ENCODE measurements around the gene DDX28.

The DDX28 gene, protein sequence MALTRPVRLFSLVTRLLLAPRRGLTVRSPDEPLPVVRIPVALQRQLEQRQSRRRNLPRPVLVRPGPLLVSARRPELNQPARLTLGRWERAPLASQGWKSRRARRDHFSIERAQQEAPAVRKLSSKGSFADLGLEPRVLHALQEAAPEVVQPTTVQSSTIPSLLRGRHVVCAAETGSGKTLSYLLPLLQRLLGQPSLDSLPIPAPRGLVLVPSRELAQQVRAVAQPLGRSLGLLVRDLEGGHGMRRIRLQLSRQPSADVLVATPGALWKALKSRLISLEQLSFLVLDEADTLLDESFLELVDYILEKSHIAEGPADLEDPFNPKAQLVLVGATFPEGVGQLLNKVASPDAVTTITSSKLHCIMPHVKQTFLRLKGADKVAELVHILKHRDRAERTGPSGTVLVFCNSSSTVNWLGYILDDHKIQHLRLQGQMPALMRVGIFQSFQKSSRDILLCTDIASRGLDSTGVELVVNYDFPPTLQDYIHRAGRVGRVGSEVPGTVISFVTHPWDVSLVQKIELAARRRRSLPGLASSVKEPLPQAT

DNA sequence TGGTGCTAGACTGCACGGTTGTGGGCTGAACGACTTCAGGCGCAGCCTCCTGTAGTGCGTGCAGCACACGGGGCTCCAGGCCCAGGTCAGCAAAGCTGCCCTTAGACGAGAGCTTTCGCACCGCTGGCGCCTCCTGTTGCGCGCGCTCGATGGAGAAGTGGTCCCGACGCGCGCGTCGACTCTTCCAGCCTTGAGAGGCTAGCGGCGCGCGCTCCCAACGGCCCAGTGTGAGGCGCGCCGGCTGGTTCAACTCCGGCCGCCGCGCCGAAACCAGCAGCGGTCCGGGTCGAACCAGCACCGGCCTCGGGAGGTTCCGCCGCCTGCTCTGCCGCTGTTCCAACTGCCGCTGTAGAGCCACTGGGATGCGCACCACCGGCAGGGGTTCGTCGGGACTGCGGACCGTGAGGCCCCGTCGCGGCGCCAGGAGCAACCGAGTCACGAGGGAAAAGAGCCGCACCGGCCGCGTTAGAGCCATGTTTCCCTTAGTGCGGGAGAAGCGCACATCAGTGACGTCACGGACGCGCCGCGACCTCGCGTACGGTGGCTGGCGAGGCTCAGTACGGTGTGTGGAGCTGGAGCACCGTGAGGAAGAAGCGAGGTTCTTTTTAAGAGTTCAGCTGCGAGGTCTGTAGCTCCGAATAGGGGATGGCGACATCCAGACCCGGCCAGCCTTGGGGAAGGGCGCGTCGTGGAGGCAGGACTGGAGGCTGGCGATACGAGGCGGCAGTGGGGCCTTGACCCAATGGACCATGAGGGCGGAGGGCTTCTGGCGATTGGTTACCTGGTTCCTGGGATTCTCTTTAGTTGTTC is at the start of gene DDX28, which contains the start of gene DUS2:
DDX28 (minus strand) TSS at position 505 of the 810 bp plus-strand sequence; CDS start at position 475, 30 bp downstream.
DUS2 (plus strand) TSS at position 557 of the 810 bp plus-strand sequence. CDS start 14,740 bp downstream, outside the sequence.
- DNase-seq = peak; percentile 44 to 98 (median 85)

GRCh38 chr16:68072038-68072695 is 49.1 kb upstream of the DDX28 start:
- no peak for DNase-seq

DNA sequence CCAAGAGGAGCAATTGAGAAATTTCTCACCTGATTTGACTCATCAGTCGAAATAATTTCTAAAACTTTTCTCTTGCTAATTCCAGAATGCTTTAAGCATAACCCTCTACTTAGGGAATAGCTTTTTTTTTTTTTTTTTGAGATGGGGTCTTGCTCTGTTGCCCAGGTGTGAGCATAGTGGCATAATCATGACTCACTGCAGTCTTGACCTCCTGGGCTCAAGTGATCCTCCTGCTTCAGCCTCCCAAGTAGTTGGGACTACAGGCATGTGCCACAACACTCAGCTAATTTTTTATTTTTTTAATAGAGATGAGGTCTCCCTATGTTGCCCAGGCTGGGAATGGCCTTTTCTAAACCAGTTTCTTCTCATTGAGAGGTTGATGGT is 48.5 kb upstream of the DDX28 start:
- DNase-seq = no peak

GRCh38 chr16:68070806-68071517 is 47.9 kb upstream of the DDX28 start:
- DNase-seq = no peak

GRCh38 chr16:68070249-68070730 is 47.3 kb upstream of the DDX28 start:
- DNase-seq = no peak

DNA sequence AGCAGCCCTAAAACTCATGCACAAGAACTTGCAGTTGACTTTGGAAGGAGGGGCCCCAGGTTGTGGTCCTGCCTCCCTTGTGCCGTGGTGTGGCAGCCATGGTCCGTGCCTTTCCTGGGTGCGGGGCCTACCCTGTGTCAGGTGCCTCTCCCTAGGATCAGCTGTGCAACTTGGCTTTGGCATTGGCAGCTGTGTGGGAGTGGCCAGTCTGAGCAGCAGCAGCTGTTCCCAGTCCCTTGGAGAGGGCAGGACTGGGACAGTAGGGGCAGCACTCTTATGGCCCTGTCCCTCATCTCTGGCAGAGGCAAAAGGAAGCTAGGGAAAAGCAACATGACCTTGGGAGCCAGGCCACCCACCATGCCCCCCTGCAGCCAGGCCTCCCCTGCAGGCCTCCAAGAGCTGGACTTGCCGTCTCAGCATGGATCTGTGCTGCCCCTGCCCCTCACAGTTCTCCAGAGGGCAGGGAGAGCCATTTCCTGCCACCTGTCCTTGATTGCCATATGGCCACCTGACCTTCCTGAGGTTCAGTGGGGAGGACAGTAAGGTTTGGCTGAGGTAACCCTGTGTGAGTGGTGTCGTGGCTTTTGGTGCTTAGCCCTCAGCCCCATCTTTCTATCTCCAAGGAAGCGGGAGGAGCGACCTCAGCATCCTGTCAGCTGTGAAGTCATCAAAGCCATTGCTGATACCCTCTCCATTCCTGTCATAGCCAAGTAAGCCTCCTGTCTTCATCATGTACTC is 46.6 kb upstream of the DDX28 start:
- no peak for DNase-seq

DNA sequence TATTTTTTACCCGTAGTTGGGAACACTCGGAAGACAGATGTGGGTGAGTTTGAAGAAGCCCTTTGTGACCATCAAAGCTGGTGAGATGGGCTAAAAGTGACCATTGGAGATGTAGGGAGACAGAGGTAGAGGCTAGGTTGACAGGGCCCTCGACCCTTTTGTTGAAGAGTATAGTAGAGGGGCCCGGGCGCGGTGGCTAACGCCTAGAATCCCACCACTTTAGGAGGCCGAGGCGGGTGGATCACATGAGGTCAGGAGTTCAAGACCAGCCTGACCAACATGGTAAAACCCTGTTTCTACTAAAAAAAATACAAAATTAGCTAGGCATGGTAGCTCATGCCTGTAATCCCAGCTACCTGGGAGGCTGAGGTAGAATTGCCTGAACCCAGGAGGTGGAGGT is 45.9 kb upstream of the DDX28 start:
- DNase-seq = no peak

GRCh38 chr16:68066763-68067162 is 43.7 kb upstream of the DDX28 start:
- DNase-seq = no peak

DNA sequence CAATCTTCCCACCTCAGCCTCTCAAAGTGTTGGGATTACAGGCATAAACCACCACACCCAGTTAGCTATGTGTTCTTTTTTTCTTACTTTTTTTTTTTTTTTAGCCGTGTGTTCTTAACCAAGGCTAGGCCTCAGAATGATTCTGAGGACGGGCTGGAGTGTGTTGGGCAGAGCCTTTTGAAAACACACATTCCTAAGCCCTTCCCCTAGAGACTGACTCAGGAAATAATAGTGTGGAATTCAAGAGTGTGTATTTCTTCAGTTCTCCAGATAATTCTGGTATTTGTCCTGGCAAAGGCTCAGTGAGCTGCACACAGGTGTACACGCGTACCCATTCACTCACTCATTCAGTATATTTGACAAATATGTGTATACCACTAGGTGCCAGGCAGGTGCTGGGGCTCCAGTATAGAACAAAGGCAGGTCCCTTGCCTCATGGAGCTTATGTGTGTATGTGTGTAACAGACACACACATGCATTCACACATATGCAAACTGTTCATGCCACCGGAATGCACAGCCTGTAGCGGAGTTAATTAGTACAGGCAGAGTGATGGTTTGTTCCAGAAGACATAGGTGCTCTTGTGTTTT is 42.8 kb upstream of the DDX28 start:
- no peak for DNase-seq

GRCh38 chr16:68064791-68065365 is 41.8 kb upstream of the DDX28 start:
- peak in 38 of 56 donors; percentile 1 to 66 (median 28) for DNase-seq

- DNase-seq = no peak
These were observed 39.9 kb upstream of the DDX28 start for GRCh38 chr16:68062910-68063393.

GRCh38 chr16:68061396-68061795 is 38.4 kb upstream of the DDX28 start:
- no peak for DNase-seq

DNA sequence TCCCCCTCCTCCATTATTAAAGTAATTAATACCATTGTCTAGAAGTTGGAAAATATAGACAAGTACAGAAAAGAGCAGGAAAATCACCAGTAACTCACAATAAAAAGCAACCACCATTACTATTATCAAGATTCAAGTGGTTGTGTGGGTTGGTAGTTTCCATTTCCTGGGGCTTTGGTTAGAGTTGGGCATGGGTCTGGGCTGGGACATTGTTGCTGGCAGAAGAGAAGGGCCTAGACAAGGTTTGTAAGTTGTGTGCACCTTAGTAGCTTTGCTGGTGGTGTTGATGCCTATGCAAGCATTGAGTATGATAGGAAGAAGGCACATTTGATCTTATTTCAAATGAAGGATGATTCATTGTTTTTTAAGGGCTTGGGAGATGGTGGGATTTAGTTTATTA is 36.8 kb upstream of the DDX28 start:
- no peak for DNase-seq

- no peak for DNase-seq
These were observed 32.4 kb upstream of the DDX28 start for GRCh38 chr16:68055395-68055794.

DNA sequence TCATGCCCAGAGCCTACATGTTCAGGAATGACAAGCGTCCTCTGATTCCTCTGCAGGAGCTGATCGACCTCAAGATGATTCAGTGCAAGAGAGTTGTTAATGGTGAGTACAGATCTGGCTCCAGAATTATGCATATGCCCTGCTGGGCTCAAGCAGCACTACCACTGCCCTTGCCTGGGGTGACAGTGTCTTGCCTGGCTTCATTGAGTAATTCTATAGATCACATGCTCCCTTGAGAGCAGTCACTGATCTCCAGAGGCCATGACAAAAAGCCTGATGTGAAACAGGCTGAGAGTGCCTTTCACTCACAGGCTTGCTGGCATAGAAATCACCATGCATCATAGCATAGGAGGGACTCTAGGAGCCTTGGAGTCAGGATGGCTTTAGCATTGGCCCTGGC is 26.4 kb upstream of the DDX28 start:
- DNase-seq = no peak

GRCh38 chr16:68047987-68048386 is 25.0 kb upstream of the DDX28 start:
- DNase-seq = no peak

DNA sequence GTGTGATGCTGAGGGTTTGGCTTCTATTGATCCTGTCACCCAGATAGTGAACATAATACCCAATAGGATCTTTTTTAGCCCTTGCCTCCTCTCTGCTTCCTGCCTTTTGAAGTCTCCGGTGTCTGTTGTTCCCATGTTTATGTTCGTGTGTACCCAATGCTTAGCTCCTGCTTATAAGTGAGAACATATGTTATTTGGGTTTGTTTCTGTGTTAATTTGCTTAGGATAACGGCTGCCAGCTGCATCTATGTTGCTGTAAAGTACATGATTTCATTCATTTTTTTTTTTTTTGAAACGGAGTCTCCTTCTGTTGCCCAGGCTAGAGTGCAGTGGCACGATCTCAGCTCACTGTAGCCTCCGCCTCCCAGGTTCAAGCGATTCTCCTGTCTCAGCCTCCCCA is 23.1 kb upstream of the DDX28 start:
- no peak for DNase-seq

- DNase-seq = no peak
These were observed 18.8 kb upstream of the DDX28 start for GRCh38 chr16:68041783-68042182.

Measured in amygdala (tissue), 56 donors.